NOMO-1 treated with DMSO at 0.1 percent for 48 hours (cell line): Measurements from ENCODE around the gene NRP1.
"Not testable (repeated sequence)": the region's sequence is repeated elsewhere in the genome, so short reads cannot be mapped to it uniquely, and the experiment has no call there.

Source experiments
- DNase-seq: peaks from one replicate; lab custom pipeline; 2025; ENCODE audit not compliant: unreplicated experiment; lab: John Stamatoyannopoulos, UW

Gene NRP1

GRCh38 chr10:33154590-33154989 lies 179.9 kb downstream of the NRP1 start:
- no peak for DNase-seq

- DNase-seq: no peak
Measured at GRCh38 chr10:33153968-33154327, 180.5 kb downstream of the NRP1 start.

- DNase-seq: no peak
Measured at GRCh38 chr10:33153251-33153967, 181.1 kb downstream of the NRP1 start.

GRCh38 chr10:33152750-33153149 lies 181.7 kb downstream of the NRP1 start:
- DNase-seq: no peak

GRCh38 chr10:33152146-33152545 lies 182.3 kb downstream of the NRP1 start:
- DNase-seq: no peak

GRCh38 chr10:33151344-33151864 lies 183.1 kb downstream of the NRP1 start:
- no peak for DNase-seq

GRCh38 chr10:33150889-33151288 lies 183.6 kb downstream of the NRP1 start:
- no peak for DNase-seq

GRCh38 chr10:33150146-33150545 lies 184.3 kb downstream of the NRP1 start:
- DNase-seq: no peak

GRCh38 chr10:33147013-33147310 lies 187.5 kb downstream of the NRP1 start:
- DNase-seq: no peak

GRCh38 chr10:33146189-33147012 lies 188.1 kb downstream of the NRP1 start:
- no peak for DNase-seq

- no peak for DNase-seq
Measured at GRCh38 chr10:33145451-33146188, 188.8 kb downstream of the NRP1 start.

- no peak for DNase-seq
Measured at GRCh38 chr10:33143160-33143728, 191.2 kb downstream of the NRP1 start.

- DNase-seq: no peak
Measured at GRCh38 chr10:33142295-33142694, 192.2 kb downstream of the NRP1 start.

GRCh38 chr10:33141251-33141650 lies 193.2 kb downstream of the NRP1 start:
- no peak for DNase-seq

GRCh38 chr10:33139181-33139646 lies 195.3 kb downstream of the NRP1 start:
- no peak for DNase-seq

- not testable (repeated sequence) for DNase-seq
Measured at GRCh38 chr10:33138686-33139085, 195.8 kb downstream of the NRP1 start.

GRCh38 chr10:33137356-33138005 lies 197.0 kb downstream of the NRP1 start:
- DNase-seq: no peak

- no peak for DNase-seq
Measured at GRCh38 chr10:33136781-33137180, 197.7 kb downstream of the NRP1 start.

- DNase-seq: no peak
Measured at GRCh38 chr10:33136271-33136670, 198.2 kb downstream of the NRP1 start.

- DNase-seq: peak; percentile 25
Measured at GRCh38 chr10:33134011-33134751, 200.3 kb downstream of the NRP1 start.
